ENCODE data around the gene C1orf174. TPM values are rescaled to one million over a fixed set of nuclear protein-coding genes. Genes with fewer than 3 reads are reported as not detected.

C1orf174 gene
- total and polyA plus RNA-seq, 4 donors = 18.5 to 29.1 (median 25.5) TPM

DNA sequence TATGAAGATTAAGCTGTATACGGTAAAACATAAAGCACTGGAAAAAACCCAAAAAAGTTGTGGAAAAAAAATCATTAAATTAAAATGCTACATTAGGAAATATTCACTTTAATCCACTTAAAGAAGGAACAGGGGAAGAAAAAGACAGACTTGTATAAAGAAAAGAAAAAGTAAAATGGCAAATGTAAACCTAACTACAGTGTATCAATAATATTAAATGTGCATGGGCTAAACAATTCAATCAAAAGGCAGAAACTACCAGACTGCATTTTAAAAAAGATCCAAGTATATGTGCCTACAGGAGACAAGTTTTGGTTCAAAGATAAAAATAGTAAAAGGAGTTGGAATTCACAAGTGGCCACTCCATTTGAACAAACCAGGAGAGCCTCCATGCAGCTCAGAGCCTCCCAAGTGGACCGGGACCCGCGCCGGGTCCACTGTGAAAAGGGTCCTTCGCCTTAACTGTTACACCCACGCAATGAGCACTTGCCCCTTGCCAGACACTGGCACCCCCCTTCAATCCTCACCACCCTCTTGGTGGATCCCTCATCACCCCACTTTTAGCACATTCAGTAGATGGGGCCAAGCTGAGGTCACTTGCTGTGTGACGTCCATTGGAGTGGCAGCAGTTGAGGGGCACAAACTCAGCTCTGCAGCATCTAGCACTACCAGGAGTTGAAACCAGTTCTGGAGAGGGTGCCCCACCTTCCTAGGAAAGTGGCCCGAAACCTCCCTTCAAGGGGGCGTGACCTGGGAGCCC is 898 bp downstream of the C1orf174 start:
- DNase-seq (ENCODE audit: low read depth in 4 of 6, low spot score in 6 of 6) = no peak
- peaks cover 11% of the 10 kb centered on the region for H3K36me3 ChIP-seq (ENCODE audit: control insufficient read depth, insufficient read depth, low read length)
- H3K4me1 ChIP-seq (ENCODE audit: control insufficient read depth, insufficient read depth, low read length) = peaks cover 26% of the 10 kb centered on the region
- H3K27ac ChIP-seq (ENCODE audit: low read depth, low read length) = peak overlapping the region; percentile 96
- H3K9me3 ChIP-seq (ENCODE audit: control insufficient read depth, insufficient read depth, low read length) = no peaks in the 10 kb centered on the region
- no peaks in the 10 kb centered on the region for H3K27me3 ChIP-seq (ENCODE audit: control insufficient read depth, insufficient read depth, low read length)
- WGBS (ENCODE audit: insufficient coverage) = 20% methylated on average over 9 of the region's 10 CpGs
- H3K4me3 ChIP-seq (ENCODE audit: low read depth, low read length) = peak overlapping the region; percentile 81

DNA sequence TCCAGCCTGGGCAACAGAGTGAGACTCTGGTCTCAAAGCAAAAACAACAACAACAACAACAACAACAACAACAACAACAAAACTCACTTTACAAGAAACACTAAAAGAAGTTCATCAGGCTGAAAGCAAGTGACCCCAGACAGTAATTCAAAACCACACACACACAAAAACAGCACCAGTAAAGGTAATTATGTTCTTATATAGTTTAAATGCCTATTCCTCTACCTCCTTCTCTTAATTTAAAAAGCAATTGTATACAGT is 1.7 kb downstream of the C1orf174 start:
- H3K27me3 ChIP-seq (ENCODE audit: control insufficient read depth, insufficient read depth, low read length) = no peaks in the 10 kb centered on the region
- H3K9me3 ChIP-seq (ENCODE audit: control insufficient read depth, insufficient read depth, low read length) = no peaks in the 10 kb centered on the region
- no peak for DNase-seq (ENCODE audit: low read depth in 4 of 6, low spot score in 6 of 6)
- no peak overlapping the region for H3K4me3 ChIP-seq (ENCODE audit: low read depth, low read length)
- H3K4me1 ChIP-seq (ENCODE audit: control insufficient read depth, insufficient read depth, low read length) = peaks cover 22% of the 10 kb centered on the region
- peaks cover 13% of the 10 kb centered on the region for H3K36me3 ChIP-seq (ENCODE audit: control insufficient read depth, insufficient read depth, low read length)
- H3K27ac ChIP-seq (ENCODE audit: low read depth, low read length) = no peak overlapping the region

DNA sequence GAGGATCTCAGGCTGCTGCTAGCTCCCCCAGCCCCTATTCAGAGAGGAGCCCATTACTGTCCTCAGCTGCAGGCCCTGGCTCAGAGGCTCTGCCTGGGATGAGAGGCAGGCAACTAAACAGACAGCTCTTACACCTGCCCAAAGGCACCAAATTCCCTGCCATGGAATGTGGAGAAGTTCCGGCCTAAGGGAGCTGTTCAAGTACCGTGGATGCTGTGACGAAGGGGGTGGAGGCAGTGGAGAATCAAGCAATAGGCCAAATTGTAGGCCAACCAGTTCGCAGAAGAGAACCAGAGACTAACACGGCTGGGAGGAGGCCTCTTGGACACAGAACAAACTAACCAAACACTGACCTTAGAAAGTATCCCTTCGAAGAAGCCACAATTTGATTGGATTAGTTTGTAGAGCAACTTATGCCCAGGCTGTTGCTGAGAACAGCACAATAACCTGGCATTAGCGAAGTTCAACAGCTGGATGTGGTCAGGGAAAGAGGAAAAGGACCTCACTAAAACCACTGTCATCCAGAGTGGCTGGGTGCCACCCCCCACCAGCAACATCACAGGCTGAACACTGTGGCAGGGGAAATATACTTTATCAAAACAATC is 3.6 kb downstream of the C1orf174 start:
- WGBS (ENCODE audit: insufficient coverage) = no CpG with 5 or more reads among the region's 7 CpGs
- Histone ChIP-seq H3K27me3 (ENCODE audit: control insufficient read depth, insufficient read depth, low read length) (no peaks in the 10 kb centered on the region), H3K9me3 (ENCODE audit: control insufficient read depth, insufficient read depth, low read length) (no peaks in the 10 kb centered on the region), H3K4me1 (ENCODE audit: control insufficient read depth, insufficient read depth, low read length) (peaks cover 14% of the 10 kb centered on the region), H3K4me3 (ENCODE audit: low read depth, low read length) (no peak overlapping the region), H3K27ac (ENCODE audit: low read depth, low read length) (no peak overlapping the region), H3K36me3 (ENCODE audit: control insufficient read depth, insufficient read depth, low read length) (peaks cover 19% of the 10 kb centered on the region)
- DNase-seq (ENCODE audit: low read depth in 4 of 6, low spot score in 6 of 6) = no peak

DNA sequence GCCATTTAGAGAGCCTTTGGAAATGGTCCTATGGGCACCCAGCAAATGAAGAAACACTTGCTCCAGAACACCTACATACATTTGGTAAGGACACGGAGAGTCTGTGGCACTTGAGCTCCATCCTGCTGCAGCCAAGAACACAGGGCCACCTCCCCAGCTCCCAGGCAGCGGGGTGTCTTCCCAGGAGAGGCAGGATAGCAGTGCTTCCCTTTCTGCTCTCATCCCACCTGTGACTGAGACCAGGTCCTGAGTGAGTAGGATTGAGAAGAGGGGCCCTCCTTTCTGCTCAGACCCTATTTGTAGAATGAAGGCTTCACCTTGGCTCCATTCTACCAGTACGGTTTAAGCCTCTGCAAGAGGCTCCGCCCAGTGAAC is 4.1 kb downstream of the C1orf174 start:
- WGBS (ENCODE audit: insufficient coverage) = 100% methylated on average over 2 of the region's 4 CpGs

DNA sequence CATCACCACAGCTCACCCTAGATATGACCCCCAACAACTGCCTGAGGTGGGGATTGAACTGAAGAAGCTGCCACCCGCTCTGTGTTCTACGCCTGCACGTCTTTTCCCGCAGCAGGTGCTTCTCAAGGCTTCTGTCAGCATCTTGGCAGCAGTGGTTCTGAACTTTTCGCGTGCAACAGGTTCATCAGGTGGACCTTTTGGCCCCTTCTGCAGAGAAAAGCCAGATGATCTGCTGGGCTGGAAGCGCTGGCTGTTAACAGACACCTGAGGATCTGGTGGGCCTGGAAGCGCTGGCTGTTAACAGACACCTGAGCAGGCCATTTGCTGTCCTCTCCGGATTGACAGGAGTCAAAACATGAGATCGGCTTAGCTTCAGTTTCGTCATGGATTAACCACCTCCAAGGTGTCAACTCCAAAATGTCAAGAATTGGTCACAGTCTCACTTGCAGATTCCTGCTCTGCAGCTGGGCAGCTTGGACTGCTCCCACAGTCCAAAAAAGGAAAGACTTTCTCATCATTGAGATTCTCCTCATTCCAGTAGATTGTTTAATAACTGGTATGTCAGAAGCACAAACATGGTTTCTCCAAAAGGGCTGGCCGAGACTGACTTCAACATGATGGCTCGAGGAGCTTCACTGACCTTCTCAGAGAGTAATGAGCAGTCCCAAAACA is 4.7 kb downstream of the C1orf174 start:
- H3K27ac ChIP-seq (ENCODE audit: low read depth, low read length) = no peak overlapping the region
- peaks cover 25% of the 10 kb centered on the region for H3K36me3 ChIP-seq (ENCODE audit: control insufficient read depth, insufficient read depth, low read length)
- H3K4me3 ChIP-seq (ENCODE audit: low read depth, low read length) = no peak overlapping the region
- H3K9me3 ChIP-seq (ENCODE audit: control insufficient read depth, insufficient read depth, low read length) = no peaks in the 10 kb centered on the region
- H3K27me3 ChIP-seq (ENCODE audit: control insufficient read depth, insufficient read depth, low read length) = no peaks in the 10 kb centered on the region
- DNase-seq (ENCODE audit: low read depth in 4 of 6, low spot score in 6 of 6) = no peak
- 98% methylated on average over 13 of the region's 13 CpGs for WGBS (ENCODE audit: insufficient coverage)
- H3K4me1 ChIP-seq (ENCODE audit: control insufficient read depth, insufficient read depth, low read length) = peaks cover 7% of the 10 kb centered on the region

More for the DNA sequence above, 4.1 kb downstream of the C1orf174 start:
- Histone ChIP-seq H3K36me3 (ENCODE audit: control insufficient read depth, insufficient read depth, low read length) (peaks cover 21% of the 10 kb centered on the region), H3K27me3 (ENCODE audit: control insufficient read depth, insufficient read depth, low read length) (no peaks in the 10 kb centered on the region), H3K4me3 (ENCODE audit: low read depth, low read length) (no peak overlapping the region), H3K9me3 (ENCODE audit: control insufficient read depth, insufficient read depth, low read length) (no peaks in the 10 kb centered on the region), H3K4me1 (ENCODE audit: control insufficient read depth, insufficient read depth, low read length) (peaks cover 8% of the 10 kb centered on the region), H3K27ac (ENCODE audit: low read depth, low read length) (no peak overlapping the region)
- DNase-seq (ENCODE audit: low read depth in 4 of 6, low spot score in 6 of 6) = no peak

DNA sequence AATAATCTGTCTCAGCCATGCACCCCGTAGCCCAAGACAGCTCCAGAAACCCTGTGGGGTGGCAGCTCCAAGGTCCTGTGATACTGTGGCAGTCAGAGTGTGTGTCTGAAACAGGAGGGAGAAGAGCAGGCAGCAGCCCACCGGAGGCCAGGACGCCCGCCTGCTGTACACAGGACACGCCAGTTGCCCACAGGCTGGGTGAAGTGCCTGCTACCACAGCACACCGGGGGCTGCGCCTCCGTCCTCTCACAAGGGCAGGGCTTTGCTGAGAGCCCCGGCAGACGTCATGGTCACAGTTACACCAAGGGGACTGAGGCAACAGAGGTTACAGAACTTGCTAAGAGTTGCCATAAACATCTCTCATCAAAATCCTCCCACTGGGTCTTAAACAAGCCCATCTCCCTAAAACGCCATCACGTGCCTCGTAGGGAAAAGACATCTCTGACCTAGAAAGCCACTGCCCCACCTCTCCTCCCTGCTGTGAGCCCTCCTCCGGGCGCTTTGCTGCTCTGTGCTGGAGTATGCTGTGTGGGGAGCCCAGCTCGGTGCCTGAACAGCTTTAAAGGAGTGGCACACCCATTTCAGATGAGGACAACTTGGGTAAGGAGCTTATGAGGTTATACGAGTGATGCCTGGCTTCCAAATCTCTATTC is 5.3 kb downstream of the C1orf174 start:
- H3K4me1 ChIP-seq (ENCODE audit: control insufficient read depth, insufficient read depth, low read length) = peaks cover 7% of the 10 kb centered on the region
- no peak overlapping the region for H3K4me3 ChIP-seq (ENCODE audit: low read depth, low read length)
- H3K36me3 ChIP-seq (ENCODE audit: control insufficient read depth, insufficient read depth, low read length) = peaks cover 32% of the 10 kb centered on the region
- H3K27ac ChIP-seq (ENCODE audit: low read depth, low read length) = no peak overlapping the region
- no peaks in the 10 kb centered on the region for H3K27me3 ChIP-seq (ENCODE audit: control insufficient read depth, insufficient read depth, low read length)
- H3K9me3 ChIP-seq (ENCODE audit: control insufficient read depth, insufficient read depth, low read length) = no peaks in the 10 kb centered on the region
- WGBS (ENCODE audit: insufficient coverage) = 91% methylated on average over 13 of the region's 17 CpGs
- DNase-seq (ENCODE audit: low read depth in 4 of 6, low spot score in 6 of 6) = no peak

DNA sequence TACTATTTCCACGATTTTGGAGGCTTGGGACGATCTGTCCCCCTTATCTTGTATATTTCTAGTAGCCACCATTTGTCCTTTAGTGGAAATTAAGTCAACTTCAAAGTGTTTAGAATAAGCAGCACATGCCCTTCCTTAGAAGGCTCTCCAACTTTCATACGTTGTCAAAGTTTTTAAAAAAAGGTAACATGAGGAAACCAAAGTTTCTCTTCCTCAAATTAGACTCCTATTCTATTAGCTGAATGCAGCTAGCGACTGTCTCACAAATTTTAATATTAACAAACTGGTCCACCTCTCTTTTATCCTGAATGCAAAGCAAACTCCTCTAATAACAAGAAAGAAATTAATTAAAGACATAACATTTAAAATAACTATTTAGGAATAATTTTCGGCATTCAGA is 6.9 kb downstream of the C1orf174 start:
- Histone ChIP-seq H3K27ac (ENCODE audit: low read depth, low read length) (no peak overlapping the region), H3K4me3 (ENCODE audit: low read depth, low read length) (no peak overlapping the region), H3K9me3 (ENCODE audit: control insufficient read depth, insufficient read depth, low read length) (no peaks in the 10 kb centered on the region), H3K36me3 (ENCODE audit: control insufficient read depth, insufficient read depth, low read length) (peaks cover 43% of the 10 kb centered on the region), H3K4me1 (ENCODE audit: control insufficient read depth, insufficient read depth, low read length) (no peaks in the 10 kb centered on the region), H3K27me3 (ENCODE audit: control insufficient read depth, insufficient read depth, low read length) (no peaks in the 10 kb centered on the region)
- 80% methylated on average over 2 of the region's 5 CpGs for WGBS (ENCODE audit: insufficient coverage)
- no peak for DNase-seq (ENCODE audit: low read depth in 4 of 6, low spot score in 6 of 6)

DNA sequence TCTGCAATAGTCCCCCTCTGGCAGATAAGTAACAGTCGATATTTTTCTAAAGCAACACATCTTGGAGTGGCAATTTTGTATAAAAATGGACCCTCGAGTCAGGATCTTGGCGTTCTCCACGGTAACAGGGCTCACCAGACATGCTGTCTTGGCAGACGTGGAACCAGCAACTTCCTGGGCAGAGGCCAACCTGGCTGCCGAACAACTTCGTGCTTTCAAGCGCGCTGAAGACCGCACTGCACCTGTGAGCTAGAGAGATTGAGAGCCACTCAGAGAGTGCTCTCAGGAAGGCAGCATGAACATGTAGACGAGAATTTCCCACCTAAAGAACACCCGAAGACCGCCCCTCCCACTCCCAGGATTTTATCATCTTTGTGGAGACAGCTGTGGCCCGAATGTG is 7.3 kb downstream of the C1orf174 start:
- Histone ChIP-seq H3K4me3 (ENCODE audit: low read depth, low read length) (no peak overlapping the region), H3K27ac (ENCODE audit: low read depth, low read length) (no peak overlapping the region), H3K27me3 (ENCODE audit: control insufficient read depth, insufficient read depth, low read length) (no peaks in the 10 kb centered on the region), H3K4me1 (ENCODE audit: control insufficient read depth, insufficient read depth, low read length) (no peaks in the 10 kb centered on the region), H3K9me3 (ENCODE audit: control insufficient read depth, insufficient read depth, low read length) (no peaks in the 10 kb centered on the region), H3K36me3 (ENCODE audit: control insufficient read depth, insufficient read depth, low read length) (peaks cover 45% of the 10 kb centered on the region)
- 44% methylated on average over 11 of the region's 14 CpGs for WGBS (ENCODE audit: insufficient coverage)
- DNase-seq (ENCODE audit: low read depth in 4 of 6, low spot score in 6 of 6) = peak in 2 of 6 donors; percentile 61 to 82

DNA sequence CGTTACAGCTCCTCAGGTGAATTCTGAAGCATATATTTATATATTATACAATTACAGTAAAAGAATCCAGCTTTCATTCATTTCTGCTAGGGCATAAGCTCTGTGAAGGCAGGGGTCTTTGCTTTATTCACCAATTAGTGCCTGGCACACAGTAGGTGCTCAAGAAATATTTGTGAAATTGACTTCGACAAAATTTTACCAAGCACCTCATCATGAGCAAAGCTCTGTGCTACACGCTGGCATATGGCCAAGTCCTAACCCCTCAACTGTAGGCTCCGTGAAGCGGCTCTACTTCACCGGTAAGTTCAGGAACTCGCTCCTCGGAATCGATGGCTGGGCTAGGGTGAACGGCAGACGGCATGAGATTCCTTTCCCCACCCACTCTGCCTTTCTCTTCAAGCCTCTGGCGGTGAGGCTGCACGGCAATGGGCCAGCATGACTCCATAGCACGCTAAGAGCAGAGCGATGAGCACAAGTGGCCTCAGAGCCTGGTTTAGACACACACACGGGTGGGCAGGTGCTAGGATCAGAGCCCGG is 8.7 kb downstream of the C1orf174 start:
- 97% methylated on average over 14 of the region's 17 CpGs for WGBS (ENCODE audit: insufficient coverage)
- Histone ChIP-seq H3K27ac (ENCODE audit: low read depth, low read length) (no peak overlapping the region), H3K27me3 (ENCODE audit: control insufficient read depth, insufficient read depth, low read length) (no peaks in the 10 kb centered on the region), H3K9me3 (ENCODE audit: control insufficient read depth, insufficient read depth, low read length) (no peaks in the 10 kb centered on the region), H3K4me1 (ENCODE audit: control insufficient read depth, insufficient read depth, low read length) (no peaks in the 10 kb centered on the region), H3K36me3 (ENCODE audit: control insufficient read depth, insufficient read depth, low read length) (peaks cover 55% of the 10 kb centered on the region), H3K4me3 (ENCODE audit: low read depth, low read length) (no peak overlapping the region)
- no peak for DNase-seq (ENCODE audit: low read depth in 4 of 6, low spot score in 6 of 6)

Data from spinal cord (tissue), 10 donors.